H9 (cell line): ENCODE data around the gene C10orf105. TPM values are rescaled to one million over a fixed set of nuclear protein-coding genes. Genes with fewer than 3 reads are reported as not detected.

ENCODE experiments used
- DNase-seq: peaks from one replicate; pipeline ENCODE4 v3.0.0-alpha.2; 2017
- H2AFZ ChIP-seq: one replicate; pipeline ENCODE4 v1.6.1; 2013; ENCODE audit warnings: mild to moderate bottlenecking, low read length, control low read depth, moderate library complexity
- H2AK5ac ChIP-seq: 2 replicates; pipeline ENCODE4 v1.6.1; 2013; ENCODE audit warnings: low read length, control low read depth, mixed read lengths; ENCODE audit not compliant: insufficient read length
- H2BK120ac ChIP-seq: one replicate; pipeline ENCODE4 v1.6.1; 2013; ENCODE audit warnings: low read depth, mild to moderate bottlenecking, low read length, control low read depth, inconsistent platforms; ENCODE audit not compliant: poor library complexity, severe bottlenecking
- H2BK12ac ChIP-seq: 2 replicates; pipeline ENCODE4 v1.6.1; 2013; ENCODE audit warnings: low read length, control low read depth, mixed read lengths, low read depth; ENCODE audit not compliant: insufficient read length
- H2BK15ac ChIP-seq: 2 replicates; pipeline ENCODE4 v1.6.1; 2013; ENCODE audit warnings: low read depth, low read length, control low read depth
- H2BK20ac ChIP-seq: one replicate; pipeline ENCODE4 v1.6.1; 2013; ENCODE audit warnings: low read depth, mild to moderate bottlenecking, low read length, control low read depth, inconsistent platforms; ENCODE audit not compliant: poor library complexity, severe bottlenecking
- H2BK5ac ChIP-seq: 2 replicates; pipeline ENCODE4 v1.6.1; 2013; ENCODE audit warnings: low read length, control low read depth, mixed read lengths; ENCODE audit not compliant: insufficient read length
- H3K14ac ChIP-seq: 2 replicates; pipeline ENCODE4 v1.6.1; 2013; ENCODE audit warnings: low read length, control low read depth; ENCODE audit not compliant: insufficient read depth
- H3K18ac ChIP-seq: 2 replicates; pipeline ENCODE4 v1.6.1; 2013; ENCODE audit warnings: low read depth, mild to moderate bottlenecking, mixed read lengths, low read length, control low read depth; ENCODE audit not compliant: insufficient read length
- H3K23ac ChIP-seq: 2 replicates; pipeline ENCODE4 v1.6.1; 2013; ENCODE audit warnings: low read length, control low read depth, mixed read lengths, low read depth; ENCODE audit not compliant: insufficient read length
- H3K23me2 ChIP-seq: 2 replicates; pipeline ENCODE4 v1.6.1; 2013; ENCODE audit warnings: low read depth, mild to moderate bottlenecking, mixed read lengths, low read length, control low read depth; ENCODE audit not compliant: insufficient read length, poor library complexity, severe bottlenecking
- H3K27ac ChIP-seq: 2 replicates; pipeline ENCODE4 v1.5.1; 2013; ENCODE audit warnings: low read length, control low read depth, mixed read lengths, low read depth; ENCODE audit not compliant: insufficient read length
- H3K27me3 ChIP-seq: 2 replicates; pipeline ENCODE4 v1.6.1; 2013; ENCODE audit warnings: low read length, control low read depth, inconsistent platforms; ENCODE audit not compliant: insufficient read depth
- H3K4ac ChIP-seq: 2 replicates; pipeline ENCODE4 v1.6.1; 2013; ENCODE audit warnings: low read depth, mild to moderate bottlenecking, control low read depth, inconsistent platforms, low read length, moderate library complexity
- H3K4me1 ChIP-seq: 2 replicates; pipeline ENCODE4 v1.6.1; 2013; ENCODE audit warnings: low read length, control low read depth, inconsistent platforms; ENCODE audit not compliant: insufficient read depth
- H3K4me2 ChIP-seq: 2 replicates; pipeline ENCODE4 v1.6.1; 2013; ENCODE audit warnings: low read length, control low read depth, mixed read lengths; ENCODE audit not compliant: insufficient read length, insufficient read depth
- H3K56ac ChIP-seq: 2 replicates; pipeline ENCODE4 v1.6.1; 2013; ENCODE audit warnings: low read depth, mild to moderate bottlenecking, mixed read lengths, low read length, control low read depth; ENCODE audit not compliant: insufficient read length
- H3K79me1 ChIP-seq: 2 replicates; pipeline ENCODE4 v1.6.1; 2013; ENCODE audit warnings: low read depth, mild to moderate bottlenecking, moderate library complexity, low read length, control low read depth, inconsistent platforms; ENCODE audit not compliant: insufficient read depth, poor library complexity, severe bottlenecking
- H3K79me2 ChIP-seq: 2 replicates; pipeline ENCODE4 v1.6.1; 2013; ENCODE audit warnings: low read length, control low read depth, inconsistent platforms; ENCODE audit not compliant: insufficient read depth
- H3K9ac ChIP-seq: 2 replicates; pipeline ENCODE4 v1.6.1; 2013; ENCODE audit warnings: low read length, control low read depth, mixed read lengths; ENCODE audit not compliant: insufficient read length; ENCODE audit errors: extremely low read depth
- H3K9me3 ChIP-seq: one replicate; pipeline ENCODE4 v1.6.1; 2013; ENCODE audit warnings: low read depth, low read length, inconsistent platforms; ENCODE audit not compliant: control insufficient read depth
- H3T11ph ChIP-seq: one replicate; pipeline ENCODE4 v1.6.1; 2013; ENCODE audit warnings: mild to moderate bottlenecking, low read length, control low read depth, inconsistent platforms
- H4K20me1 ChIP-seq: one replicate; pipeline ENCODE4 v1.6.1; 2013; ENCODE audit not compliant: control insufficient read depth, insufficient read length, insufficient read depth
- H4K5ac ChIP-seq: 2 replicates; pipeline ENCODE4 v1.6.1; 2013; ENCODE audit warnings: low read depth, mild to moderate bottlenecking, mixed read lengths, low read length, control low read depth; ENCODE audit not compliant: insufficient read length
- H4K8ac ChIP-seq: replicated peaks from 2 replicates; pipeline ENCODE4 v1.6.1; 2013; ENCODE audit warnings: low read length, control low read depth, mixed read lengths, low read depth; ENCODE audit not compliant: insufficient read length
- H4K91ac ChIP-seq: 2 replicates; pipeline ENCODE4 v1.6.1; 2013; ENCODE audit warnings: low read depth, mild to moderate bottlenecking, moderate library complexity, mixed read lengths, low read length, control low read depth; ENCODE audit not compliant: insufficient read length
- H3K27ac Mint-ChIP-seq, 3 experiments: 2 replicates in 2 of 3; 3 replicates in 1 of 3; pipeline ENCODE4 v1.8.0; 2020 to 2021; ENCODE audit warnings: mixed read lengths in 3 of 3, mild to moderate bottlenecking in 1 of 3, moderate library complexity in 1 of 3
- H3K27me3 Mint-ChIP-seq: 2 replicates; pipeline ENCODE4 v1.8.0; 2021; ENCODE audit warnings: low read depth, mild to moderate bottlenecking, moderate library complexity, mixed read lengths
- H3K36me3 Mint-ChIP-seq, 3 experiments: 2 replicates in 2 of 3; 3 replicates in 1 of 3; pipeline ENCODE4 v1.8.0; 2020 to 2021; ENCODE audit warnings: low read depth in 3 of 3, mixed read lengths in 3 of 3; ENCODE audit not compliant: insufficient read depth in 1 of 3
- H3K4me1 Mint-ChIP-seq, 2 experiments: 2 replicates each; pipeline ENCODE4 v1.8.0; 2020; ENCODE audit warnings: mixed read lengths in 2 of 2
- H3K4me3 Mint-ChIP-seq, 2 experiments: 2 replicates in 1 of 2; 3 replicates in 1 of 2; pipeline ENCODE4 v1.8.0; 2020 to 2021; ENCODE audit warnings: mild to moderate bottlenecking in 2 of 2, mixed read lengths in 2 of 2, moderate library complexity in 1 of 2
- H3K9me3 Mint-ChIP-seq, 2 experiments: 2 replicates in 1 of 2; 3 replicates in 1 of 2; pipeline ENCODE4 v1.8.0; 2020; ENCODE audit warnings: mild to moderate bottlenecking in 2 of 2, mixed read lengths in 2 of 2, moderate library complexity in 1 of 2
- WGBS: extraction: QIAGEN DNeasy Blood & Tissue Kit; methylation state at CpG from one replicate; pipeline ENCODE4 v1.1.7; 2013; ENCODE audit warnings: missing lambda C conversion rate, low lambda C conversion rate, mixed read lengths; ENCODE audit not compliant: insufficient read length; ENCODE audit errors: extremely low coverage; 5-methylcytosine and 5-hydroxymethylcytosine counted together
- total RNA-seq: library from RNA; stranded (reverse); gene quantifications from 2 replicates; pipeline ENCODE4 v1.2.1, GENCODE V29; 2021
- TF ChIP-seq, protein P1 (sequence below): fragments of 200-600 bp; sonication (generic); conservative IDR thresholded peaks from 3 replicates; pipeline ENCODE4 v1.8.0; 2021; ENCODE audit warnings: antibody characterized with exemption, mild to moderate bottlenecking

Gene C10orf105
- total RNA-seq, 1 experiment from 2014 or later = 0.26 TPM

DNA sequence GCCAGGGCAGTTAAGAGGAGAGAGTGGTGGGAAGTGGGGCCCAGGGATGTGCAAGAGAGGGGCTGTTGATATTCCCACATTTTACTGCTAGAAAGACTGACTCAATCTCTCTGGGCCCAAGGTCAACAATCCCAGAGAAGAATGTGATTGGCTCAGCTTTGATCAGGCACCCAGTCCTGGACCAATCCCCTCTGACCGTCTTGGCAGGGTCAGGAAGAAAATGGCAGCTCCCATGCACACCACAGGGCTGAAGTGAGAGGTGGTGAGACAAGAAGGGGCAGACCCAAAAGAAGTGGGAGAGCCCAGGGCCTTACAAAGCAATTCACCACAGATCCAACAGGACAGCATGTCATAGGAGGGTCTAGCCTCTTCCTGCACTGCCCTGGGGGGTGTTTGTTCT is 3.3 kb upstream of the C10orf105 start:
- Mint-ChIP-seq H3K27ac (peak overlapping the region in 1 of 3 experiments; percentile 57; a peak in 2 of 7 replicates), H3K36me3 (no peaks in the 10 kb centered on the region; a peak in 1 of 7 replicates)
- H3K9ac ChIP-seq = no peak overlapping the region

More for the DNA sequence above, 3.3 kb upstream of the C10orf105 start:
- Mint-ChIP-seq H3K9me3 (no peaks in the 10 kb centered on the region), H3K27me3 (peaks cover 24% of the 10 kb centered on the region), H3K4me1 (peaks cover 9 to 25% of the 10 kb centered on the region in 2 experiments; a peak in 3 of 4 replicates), H3K4me3 (no peak overlapping the region)
- Histone ChIP-seq H2AK5ac (no peak overlapping the region), H3K56ac (no peak overlapping the region), H2AFZ (no peak overlapping the region), H4K8ac (no peak overlapping the region), H2BK12ac (no peak overlapping the region), H2BK15ac (no peak overlapping the region), H3K23ac (no peak overlapping the region), H2BK5ac (no peak overlapping the region), H3K27me3 (no peaks in the 10 kb centered on the region; the same call in 1 of the 2 replicates), H3K4ac (no peak overlapping the region), H3T11ph (no peak overlapping the region), H4K5ac (no peak overlapping the region), H3K4me1 (no peaks in the 10 kb centered on the region), H3K9me3 (no peaks in the 10 kb centered on the region), H2BK20ac (no peak overlapping the region), H4K91ac (no peak overlapping the region), H3K4me2 (no peak overlapping the region), H4K20me1 (no peaks in the 10 kb centered on the region), H3K27ac (no peak overlapping the region), H3K18ac (no peak overlapping the region), H3K79me1 (no peaks in the 10 kb centered on the region), H3K14ac (no peak overlapping the region), H2BK120ac (no peak overlapping the region), H3K79me2 (no peaks in the 10 kb centered on the region), H3K23me2 (no peaks in the 10 kb centered on the region)
- TF ChIP-seq, protein P1, sequence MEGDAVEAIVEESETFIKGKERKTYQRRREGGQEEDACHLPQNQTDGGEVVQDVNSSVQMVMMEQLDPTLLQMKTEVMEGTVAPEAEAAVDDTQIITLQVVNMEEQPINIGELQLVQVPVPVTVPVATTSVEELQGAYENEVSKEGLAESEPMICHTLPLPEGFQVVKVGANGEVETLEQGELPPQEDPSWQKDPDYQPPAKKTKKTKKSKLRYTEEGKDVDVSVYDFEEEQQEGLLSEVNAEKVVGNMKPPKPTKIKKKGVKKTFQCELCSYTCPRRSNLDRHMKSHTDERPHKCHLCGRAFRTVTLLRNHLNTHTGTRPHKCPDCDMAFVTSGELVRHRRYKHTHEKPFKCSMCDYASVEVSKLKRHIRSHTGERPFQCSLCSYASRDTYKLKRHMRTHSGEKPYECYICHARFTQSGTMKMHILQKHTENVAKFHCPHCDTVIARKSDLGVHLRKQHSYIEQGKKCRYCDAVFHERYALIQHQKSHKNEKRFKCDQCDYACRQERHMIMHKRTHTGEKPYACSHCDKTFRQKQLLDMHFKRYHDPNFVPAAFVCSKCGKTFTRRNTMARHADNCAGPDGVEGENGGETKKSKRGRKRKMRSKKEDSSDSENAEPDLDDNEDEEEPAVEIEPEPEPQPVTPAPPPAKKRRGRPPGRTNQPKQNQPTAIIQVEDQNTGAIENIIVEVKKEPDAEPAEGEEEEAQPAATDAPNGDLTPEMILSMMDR = no peak
- WGBS = no CpG with 5 or more reads among the region's 1 CpG
- no peak for DNase-seq
